Body of pancreas (tissue), 4 donors: ENCODE data around the gene ATG10. TPM values are rescaled to one million over a fixed set of nuclear protein-coding genes. Genes with fewer than 3 reads are reported as not detected.

Experiments used
- ATAC-seq: fragments of 150-250 bp; one replicate; pipeline ENCODE4 v1.9.1; 2016
- DNase-seq, 4 donors: peaks; one replicate each; pipeline ENCODE4 v3.0.0-alpha.2; 2019
- H3K27ac ChIP-seq, 4 donors: fragments of 200-600 bp; sonication (generic); 1 replicate in 3 of 4; 2 replicates in 1 of 4; pipeline versions ENCODE4 v1.5.1 to v1.6.1; 2016 to 2019; ENCODE audit warnings: mild to moderate bottlenecking in 1 of 4, mixed read lengths in 1 of 4, moderate library complexity in 1 of 4
- H3K27me3 ChIP-seq, 2 donors: fragments of 200-600 bp; sonication (generic); one replicate each; pipeline ENCODE4 v1.6.0; 2016; ENCODE audit warnings: mild to moderate bottlenecking in 1 of 2
- H3K36me3 ChIP-seq, 2 donors: fragments of 200-600 bp; sonication (generic); replicated peaks in 1 of 2; 2 replicates each; pipeline ENCODE4 v1.5.1; 2016; ENCODE audit warnings: low read depth in 2 of 2; ENCODE audit not compliant: insufficient read depth in 1 of 2
- H3K4me1 ChIP-seq: fragments of 200-600 bp; sonication (generic); one replicate; pipeline ENCODE4 v1.6.0; 2016
- H3K4me3 ChIP-seq, 2 donors: fragments of 200-600 bp; sonication (generic); 1 replicate in 1 of 2; 2 replicates in 1 of 2; pipeline ENCODE4 v1.5.1; 2016 to 2019
- H3K9me3 ChIP-seq, 3 donors: fragments of 200-600 bp; sonication (generic); 1 replicate in 2 of 3; 2 replicates in 1 of 3; pipeline ENCODE4 v1.5.1; 2016
- CTCF ChIP-seq, 7 experiments: fragments of 450-650 bp in 4 of 7; fragments of 200-600 bp in 3 of 7; sonication (generic) in 3 of 7; IDR thresholded peaks; one replicate each; pipeline ENCODE4 v1.5.1; 2016 to 2019; ENCODE audit warnings: antibody characterized with exemption in 7 of 7
- POLR2A ChIP-seq, 3 donors: fragments of 450-650 bp; IDR thresholded peaks; one replicate each; pipeline ENCODE4 v1.6.1; 2016; ENCODE audit warnings: antibody characterized with exemption in 3 of 3, mild to moderate bottlenecking in 2 of 3
- WGBS, 2 donors: methylation state at CpG; one replicate each; pipeline ENCODE4 v1.1.5; 2017; 5-methylcytosine and 5-hydroxymethylcytosine counted together
- intact Hi-C: fragments of 100-400 bp; cut with DNase I; formaldehyde crosslinking; loops from one replicate; pipeline ENCODE4 v1.15.1; 2023
- total RNA-seq, 2 donors: library from RNA; depleted of rRNA; stranded (reverse); fragments of >200 nt; gene quantifications; one replicate each; pipeline ENCODE4 v1.1.0, GENCODE V29; 2016

ATG10 gene
- total RNA-seq, 2 donors from 2014 or later = 2.9 to 4.6 TPM

GRCh38 chr5:82205005-82205404 lies 233.2 kb downstream of the ATG10 start:
- Histone ChIP-seq H3K4me3 (no peak overlapping the region), H3K36me3 (no peaks in the 10 kb centered on the region), H3K9me3 (no peaks in the 10 kb centered on the region), H3K4me1 (no peaks in the 10 kb centered on the region), H3K27ac (no peak overlapping the region), H3K27me3 (no peaks in the 10 kb centered on the region)
- no peak for TF ChIP-seq POLR2A (IDR thresholded peaks at IDR 0.05)
- no peak for TF ChIP-seq CTCF (IDR thresholded peaks at IDR 0.05)
- WGBS, 2 donors = 82 to 85% methylated on average over 2 of the region's 2 CpGs
- DNase-seq = no peak
- intact Hi-C loops = no loop called here
- ATAC-seq = no peak

DNA sequence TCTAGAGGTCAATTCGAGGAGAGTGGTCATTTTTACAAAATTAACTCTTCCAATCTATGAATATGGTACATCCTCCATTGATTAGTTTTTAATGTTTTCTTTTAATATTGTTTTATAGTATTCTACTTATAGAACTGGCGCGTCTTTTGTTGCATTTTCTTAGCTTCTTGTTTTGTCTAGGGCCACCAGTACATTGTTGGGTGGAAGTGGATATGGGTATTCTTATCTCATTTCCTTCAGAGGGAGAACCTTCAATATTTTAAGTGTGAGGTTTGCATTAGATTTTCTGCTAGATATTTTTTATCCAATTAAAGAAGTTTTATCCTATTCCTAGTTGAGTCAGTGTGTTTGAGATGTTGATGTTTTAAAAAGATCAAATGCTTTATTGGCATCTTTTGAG lies 236.5 kb downstream of the ATG10 start:
- H3K4me1 ChIP-seq = no peaks in the 10 kb centered on the region
- intact Hi-C loops = no loop called here
- H3K27ac ChIP-seq = no peak overlapping the region
- DNase-seq (no peak), ATAC-seq (no peak)
- H3K4me3 ChIP-seq = no peak overlapping the region
- no peak for TF ChIP-seq POLR2A (IDR thresholded peaks at IDR 0.05)
- TF ChIP-seq CTCF (IDR thresholded peaks at IDR 0.05) = no peak
- 90 to 92% methylated on average over 3 of the region's 3 CpGs for WGBS, 2 donors
- no peaks in the 10 kb centered on the region for H3K27me3 ChIP-seq
- H3K36me3 ChIP-seq = no peaks in the 10 kb centered on the region
- H3K9me3 ChIP-seq = no peaks in the 10 kb centered on the region

- no peak for TF ChIP-seq CTCF (IDR thresholded peaks at IDR 0.05)
- no peak for TF ChIP-seq POLR2A (IDR thresholded peaks at IDR 0.05)
- Histone ChIP-seq H3K27me3 (no peaks in the 10 kb centered on the region), H3K36me3 (no peaks in the 10 kb centered on the region), H3K27ac (no peak overlapping the region), H3K9me3 (no peaks in the 10 kb centered on the region), H3K4me3 (no peak overlapping the region), H3K4me1 (no peaks in the 10 kb centered on the region)
- ATAC-seq (no peak), DNase-seq (no peak)
- 69% methylated on average over 1 of the region's 1 CpG for WGBS, 2 donors
- intact Hi-C loops = no loop called here
Measured at GRCh38 chr5:82211855-82212572, 240.2 kb downstream of the ATG10 start.

- Histone ChIP-seq H3K9me3 (no peaks in the 10 kb centered on the region), H3K4me3 (no peak overlapping the region), H3K27me3 (no peaks in the 10 kb centered on the region), H3K4me1 (no peaks in the 10 kb centered on the region), H3K27ac (no peak overlapping the region), H3K36me3 (no peaks in the 10 kb centered on the region)
- TF ChIP-seq POLR2A (IDR thresholded peaks at IDR 0.05) (no peak), CTCF (IDR thresholded peaks at IDR 0.05) (no peak)
- DNase-seq (no peak), ATAC-seq (no peak)
- intact Hi-C loops = no loop called here
- WGBS, 2 donors = 44 to 67% methylated on average over 1 of the region's 1 CpG
Measured at GRCh38 chr5:82217917-82218316, 246.1 kb downstream of the ATG10 start.
